Heart left ventricle (tissue), 16 donors: ENCODE measurements around the gene NLRC5. TPM values are rescaled to one million over a fixed set of nuclear protein-coding genes. Genes with fewer than 3 reads are reported as not detected.

Experiments used
- ATAC-seq, 4 donors: fragments of 200-7000 bp; cut with Tn5 transposase; one replicate each; pipeline ENCODE4 v1.9.1; 2020 to 2022; ENCODE audit warnings: moderate library complexity in 4 of 4, mild to moderate bottlenecking in 3 of 4, moderate number of reproducible peaks in 1 of 4
- DNase-seq, 5 donors: peaks; one replicate each; pipeline ENCODE4 v3.0.0-alpha.2; 2020
- H3K27ac ChIP-seq, 12 donors: fragments of 200-600 bp; sonication (generic) in 4 of 12; one replicate each; pipeline versions ENCODE4 v1.5.0 to v1.8.0; 2016 to 2022; ENCODE audit warnings: mild to moderate bottlenecking in 2 of 12
- H3K27me3 ChIP-seq, 9 donors: fragments of 200-600 bp; sonication (generic) in 2 of 9; one replicate each; pipeline versions ENCODE4 v1.5.1 to v1.8.0; 2016 to 2022; ENCODE audit warnings: mild to moderate bottlenecking in 3 of 9
- H3K36me3 ChIP-seq, 9 donors: fragments of 200-600 bp; sonication (generic) in 2 of 9; one replicate each; pipeline versions ENCODE4 v1.5.0 to v1.8.0; 2018 to 2022; ENCODE audit warnings: mild to moderate bottlenecking in 2 of 9
- H3K4me1 ChIP-seq, 12 donors: fragments of 200-600 bp; sonication (generic) in 4 of 12; one replicate each; pipeline versions ENCODE4 v1.5.0 to v1.8.0; 2016 to 2022; ENCODE audit warnings: mild to moderate bottlenecking in 3 of 12
- H3K4me3 ChIP-seq, 12 donors: fragments of 200-600 bp; sonication (generic) in 4 of 12; one replicate each; pipeline versions ENCODE4 v1.5.0 to v1.8.0; 2017 to 2022; ENCODE audit warnings: mild to moderate bottlenecking in 9 of 12, moderate library complexity in 4 of 12
- H3K9me3 ChIP-seq, 12 donors: fragments of 200-600 bp; sonication (generic) in 4 of 12; one replicate each; pipeline versions ENCODE4 v1.5.0 to v1.8.0; 2016 to 2022; ENCODE audit warnings: mild to moderate bottlenecking in 1 of 12
- CTCF ChIP-seq, 12 donors: fragments of 200-600 bp; sonication (generic) in 4 of 12; IDR thresholded peaks; one replicate each; pipeline versions ENCODE4 v1.5.0 to v1.8.0; 2018 to 2022; ENCODE audit warnings: antibody characterized with exemption in 12 of 12, mild to moderate bottlenecking in 5 of 12
- POLR2A ChIP-seq, 2 donors: fragments of 450-650 bp; IDR thresholded peaks; one replicate each; pipeline ENCODE4 v1.6.1; 2017; ENCODE audit warnings: antibody characterized with exemption in 2 of 2, mild to moderate bottlenecking in 2 of 2, moderate library complexity in 2 of 2
- WGBS, 4 donors: extraction: QIAGEN DNeasy Blood & Tissue Kit in 2 of 4; methylation state at CpG; one replicate each; pipeline versions ENCODE4 v1.1.5 to v1.1.7; 2013 to 2018; 5-methylcytosine and 5-hydroxymethylcytosine counted together
- intact Hi-C, 10 donors: fragments of 100-400 bp; cut with DNase I; formaldehyde crosslinking; loops; one replicate each; pipeline versions ENCODE4 v1.11.1 to v1.14.2; 2022
- polyA plus RNA-seq, 2 donors: library from polyadenylated mRNA; stranded (reverse); fragments of 200-250 nt; gene quantifications; one replicate each; pipeline ENCODE4 v1.2.3, GENCODE V29; 2013
- total RNA-seq, 9 donors: library from RNA; depleted of rRNA in 2 of 9; stranded (reverse); fragments of >200 nt in 2 of 9; fragmentation: NEBNext Ultra II Directional in 3 of 9; extraction: Animal tissue kit (Norgen Biotek cat#: 25700) in 3 of 9; gene quantifications; one replicate each; pipeline versions ENCODE4 v1.1.0 to v1.2.4, GENCODE V29; 2016 to 2023
- donor health status: ischemic (EF 13 %, LVEDD 7.1; RV severe dilation, severe dysfunction).
- donor health status: healthy with polysubstance abuse.
- donor health status: DM: no; HTN: yes; CAD: no.
- donor health status: DM: no; HTN: no; CAD: no.
- donor health status: ischemic (EF 25% LVEDD 6.9; RV normal size, moderate dysfunction).
- donor health status: ischemic (EF 25% LVEDD 5.7; RV mildly dilated, moderate dysfunction).
- donor health status: healthy.
- donor health status: DM: yes; HTN: yes; CAD: no.
- donor health status: ischemic (EF 35%, LVEDD 5.7; RV mildly dilated, moderate dysfunction).
- donor health status: nonischemic (EF 11% LVEDD 7.7; RV severe dilation, severe dysfunction).
- donor health status: DM: yes; HTN: yes; CAD: no.
- donor health status: PGD.
- donor health status: ischemic (EF 29% LVEDD 5.4; RV normal size, mild dysfunction).
- donor health status: nonischemic (EF 23%, LVEDD 6.1; RV moderate dilation, normal function).

NLRC5 gene
- total and polyA plus RNA-seq, 11 donors, result 5.8 to 98.6 (median 9.9) TPM

GRCh38 chr16:57077714-57078113 is 88.4 kb downstream of the NLRC5 start:
- 71 to 84% (median 78%) methylated on average over 3 to 7 of the region's 7 CpGs for WGBS, 4 donors
- ATAC-seq, result no peak
- intact Hi-C loops, result no loop called here

DNA sequence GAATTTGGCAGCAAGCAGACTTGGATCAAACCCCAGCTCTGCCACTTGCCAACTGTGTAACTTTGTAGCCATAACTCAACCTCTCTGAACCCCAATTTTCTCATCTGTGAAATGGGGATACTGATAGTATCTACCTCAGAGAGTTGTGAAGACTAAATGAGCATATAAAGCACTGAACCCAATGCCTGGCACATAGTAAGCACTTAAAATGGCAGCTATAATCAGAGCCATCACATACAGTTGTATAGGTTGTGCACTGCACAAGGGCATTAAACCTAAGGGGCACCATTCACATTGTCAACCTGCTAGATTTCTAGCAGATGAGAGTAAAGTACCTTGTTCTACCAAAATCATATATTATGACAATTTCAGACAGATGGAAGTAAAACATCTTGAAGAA is 92.4 kb downstream of the NLRC5 start:
- peaks cover 0 to 67% (median 4%) of the 10 kb centered on the region in 9 donors for H3K36me3 ChIP-seq
- TF ChIP-seq POLR2A (IDR thresholded peaks at IDR 0.05) (no peak), CTCF (IDR thresholded peaks at IDR 0.05) (no peak)
- H3K4me3 ChIP-seq, result no peak overlapping the region
- peaks cover 0 to 13% (median 3%) of the 10 kb centered on the region in 12 donors for H3K4me1 ChIP-seq
- no peak overlapping the region for H3K27ac ChIP-seq
- no peaks in the 10 kb centered on the region for H3K9me3 ChIP-seq
- no peak for DNase-seq
- no peak for ATAC-seq
- H3K27me3 ChIP-seq, result no peaks in the 10 kb centered on the region
- intact Hi-C loops, result loop anchor here in 5 of 10 donors (5.0 to 10.0 kb wide), 5 partner anchors 86 to 343 kb away; no protein-coding TSS in a partner anchor

More at GRCh38 chr16:57077714-57078113, 88.4 kb downstream of the NLRC5 start:
- Histone ChIP-seq H3K27ac (no peak overlapping the region), H3K27me3 (no peaks in the 10 kb centered on the region), H3K4me1 (no peaks in the 10 kb centered on the region), H3K4me3 (no peak overlapping the region), H3K36me3 (peaks cover 0 to 99% (median 12%) of the 10 kb centered on the region in 9 donors), H3K9me3 (no peaks in the 10 kb centered on the region)
- no peak for TF ChIP-seq CTCF (IDR thresholded peaks at IDR 0.05)
- TF ChIP-seq POLR2A (IDR thresholded peaks at IDR 0.05), result no peak
- no peak for DNase-seq

DNA sequence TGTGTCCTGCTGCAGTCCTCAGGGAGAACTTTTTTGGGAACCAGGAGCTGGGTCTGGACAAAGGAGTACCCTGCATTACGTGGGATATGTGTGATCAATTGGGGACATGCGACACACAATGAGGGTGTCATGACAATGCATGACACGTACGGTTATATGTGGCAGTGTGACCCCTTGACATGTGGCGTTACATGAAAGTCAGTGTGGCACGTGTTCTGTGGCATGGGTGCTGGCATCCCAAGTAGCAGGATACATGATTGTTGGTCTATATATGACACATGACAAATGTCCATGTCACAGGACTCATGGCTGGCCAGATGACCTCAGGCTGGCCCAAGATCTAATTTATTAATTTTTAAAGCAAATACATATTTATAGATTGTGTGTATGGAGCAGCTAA is 93.3 kb downstream of the NLRC5 start:
- Histone ChIP-seq H3K36me3 (peaks cover 0 to 58% (median 3%) of the 10 kb centered on the region in 9 donors), H3K27me3 (no peaks in the 10 kb centered on the region), H3K4me3 (no peak overlapping the region), H3K27ac (no peak overlapping the region), H3K4me1 (peaks cover 0 to 13% (median 3%) of the 10 kb centered on the region in 12 donors), H3K9me3 (no peaks in the 10 kb centered on the region)
- intact Hi-C loops, result loop anchor here in 5 of 10 donors (5.0 to 10.0 kb wide), 5 partner anchors 85 to 342 kb away; no protein-coding TSS in a partner anchor
- DNase-seq, result no peak
- TF ChIP-seq CTCF (IDR thresholded peaks at IDR 0.05), result no peak
- no peak for TF ChIP-seq POLR2A (IDR thresholded peaks at IDR 0.05)
- ATAC-seq, result no peak
- WGBS, 4 donors, result 92 to 93% (median 92%) methylated on average over 6 of the region's 6 CpGs

DNA sequence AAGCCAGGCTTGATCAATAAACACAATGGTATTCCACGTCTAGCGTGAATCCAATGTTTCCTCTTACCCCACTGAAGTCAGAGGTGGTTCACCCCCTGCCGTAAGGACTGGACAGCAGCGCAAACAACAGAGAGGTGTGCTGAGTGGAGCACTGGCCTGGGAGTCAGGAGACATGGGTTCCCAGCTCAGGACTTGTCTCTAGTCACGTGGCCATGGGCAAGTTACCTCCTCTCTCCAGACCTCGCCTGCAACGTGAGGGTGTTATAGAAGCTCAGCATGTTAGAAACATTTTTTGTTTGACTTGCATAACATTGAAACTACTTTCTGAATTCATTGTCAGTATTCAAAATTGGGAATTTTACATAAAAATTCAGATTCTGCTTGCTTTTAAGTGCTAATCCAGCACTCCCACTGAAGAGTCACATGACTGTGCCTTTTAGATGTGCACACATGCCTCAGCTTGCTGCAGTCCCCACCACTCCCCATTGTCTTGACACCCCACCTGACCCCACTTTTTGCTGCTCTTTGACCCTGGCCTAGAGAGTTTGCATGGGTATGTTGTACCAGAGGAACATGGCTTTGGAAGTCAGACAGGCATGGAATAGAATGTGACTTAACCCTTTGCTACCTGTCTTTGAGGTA is 94.2 kb downstream of the NLRC5 start:
- H3K9me3 ChIP-seq, result no peaks in the 10 kb centered on the region
- no peaks in the 10 kb centered on the region for H3K27me3 ChIP-seq
- DNase-seq (no peak), ATAC-seq (peak in 1 of 4 donors; percentile 5)
- peaks cover 0 to 48% (median 3%) of the 10 kb centered on the region in 9 donors for H3K36me3 ChIP-seq
- no peak overlapping the region for H3K27ac ChIP-seq
- TF ChIP-seq POLR2A (IDR thresholded peaks at IDR 0.05), result no peak
- TF ChIP-seq CTCF (IDR thresholded peaks at IDR 0.05), result no peak
- 72 to 80% (median 77%) methylated on average over 7 of the region's 7 CpGs for WGBS, 4 donors
- H3K4me3 ChIP-seq, result no peak overlapping the region
- intact Hi-C loops, result loop anchor here (1.0 to 10.0 kb wide), 8 partner anchors 83 to 341 kb away; no protein-coding TSS in a partner anchor
- H3K4me1 ChIP-seq, result peaks cover 0 to 13% (median 3%) of the 10 kb centered on the region in 12 donors
